SIG-M5 treated with dmso at 0.1 percent for 504 hours (cell line): ENCODE data around the gene NFATC3.
"Not testable (repeated sequence)": the region's sequence is repeated elsewhere in the genome, so short reads cannot be mapped to it uniquely, and the experiment has no call there.

Experiments used
- DNase-seq: peaks from one replicate; lab custom pipeline; 2025; ENCODE audit not compliant: unreplicated experiment; lab: John Stamatoyannopoulos, UW

Gene NFATC3

GRCh38 chr16:68115851-68116250 lies 30.7 kb downstream of the NFATC3 start:
- no peak for DNase-seq

- peak; percentile 47 for DNase-seq
Observed at GRCh38 chr16:68116256-68116867, 31.2 kb downstream of the NFATC3 start.

- no peak for DNase-seq
Observed at GRCh38 chr16:68117884-68118283, 32.7 kb downstream of the NFATC3 start.

- DNase-seq, result not testable (repeated sequence)
Observed at GRCh38 chr16:68118954-68119353, 33.8 kb downstream of the NFATC3 start.

GRCh38 chr16:68120496-68120895 lies 35.3 kb downstream of the NFATC3 start:
- DNase-seq, result not testable (repeated sequence)

GRCh38 chr16:68126395-68126794 lies 41.2 kb downstream of the NFATC3 start:
- DNase-seq, result no peak

GRCh38 chr16:68128577-68129305 lies 43.6 kb downstream of the NFATC3 start:
- no peak for DNase-seq

GRCh38 chr16:68130520-68130919 lies 45.4 kb downstream of the NFATC3 start:
- no peak for DNase-seq

- no peak for DNase-seq
Observed at GRCh38 chr16:68131813-68132706, 46.9 kb downstream of the NFATC3 start.

- DNase-seq, result not testable (repeated sequence)
Observed at GRCh38 chr16:68133000-68133399, 47.8 kb downstream of the NFATC3 start.

GRCh38 chr16:68134644-68135043 lies 49.5 kb downstream of the NFATC3 start:
- DNase-seq, result no peak

- DNase-seq, result no peak
Observed at GRCh38 chr16:68136515-68136914, 51.3 kb downstream of the NFATC3 start.

GRCh38 chr16:68144008-68144407 lies 58.8 kb downstream of the NFATC3 start:
- no peak for DNase-seq

GRCh38 chr16:68146585-68146984 lies 61.4 kb downstream of the NFATC3 start:
- DNase-seq, result no peak

GRCh38 chr16:68147444-68147843 lies 62.3 kb downstream of the NFATC3 start:
- DNase-seq, result no peak

- DNase-seq, result no peak
Observed at GRCh38 chr16:68149596-68149995, 64.4 kb downstream of the NFATC3 start.

GRCh38 chr16:68155425-68155824 lies 70.3 kb downstream of the NFATC3 start:
- DNase-seq, result no peak

GRCh38 chr16:68162413-68162812 lies 77.2 kb downstream of the NFATC3 start:
- DNase-seq, result no peak

GRCh38 chr16:68163275-68163674 lies 78.1 kb downstream of the NFATC3 start:
- DNase-seq, result not testable (repeated sequence)

GRCh38 chr16:68166264-68166663 lies 81.1 kb downstream of the NFATC3 start:
- DNase-seq, result no peak

GRCh38 chr16:68179196-68179795 lies 94.1 kb downstream of the NFATC3 start:
- no peak for DNase-seq
